Femur (tissue), 1 donor: ENCODE measurements around the gene XRN2.
"Not testable (repeated sequence)": the region's sequence is repeated elsewhere in the genome, so short reads cannot be mapped to it uniquely, and the experiment has no call there.

ENCODE experiments used
- DNase-seq: peaks from one replicate; pipeline ENCODE4 v3.0.0-alpha.2; 2017

The XRN2 gene

DNA sequence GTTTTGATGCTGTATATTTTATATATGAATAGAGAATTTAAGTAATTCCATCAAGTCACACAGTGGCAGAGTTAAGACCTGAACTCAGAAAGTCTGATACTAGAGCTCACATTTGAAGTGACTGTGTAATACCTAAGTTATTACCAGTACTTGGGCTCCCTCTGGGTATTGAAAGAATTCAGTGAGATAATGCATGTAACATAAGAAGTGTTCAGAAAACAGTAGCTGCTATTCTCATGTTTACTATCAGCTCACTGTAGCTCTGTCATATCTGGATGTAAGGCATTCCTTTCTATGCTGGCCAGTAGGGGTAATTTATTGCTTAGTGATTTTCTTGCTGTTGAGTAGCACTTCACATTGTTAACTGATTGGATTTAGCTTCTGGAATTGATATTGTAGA lies 49.6 kb downstream of the XRN2 start:
- no peak for DNase-seq

DNA sequence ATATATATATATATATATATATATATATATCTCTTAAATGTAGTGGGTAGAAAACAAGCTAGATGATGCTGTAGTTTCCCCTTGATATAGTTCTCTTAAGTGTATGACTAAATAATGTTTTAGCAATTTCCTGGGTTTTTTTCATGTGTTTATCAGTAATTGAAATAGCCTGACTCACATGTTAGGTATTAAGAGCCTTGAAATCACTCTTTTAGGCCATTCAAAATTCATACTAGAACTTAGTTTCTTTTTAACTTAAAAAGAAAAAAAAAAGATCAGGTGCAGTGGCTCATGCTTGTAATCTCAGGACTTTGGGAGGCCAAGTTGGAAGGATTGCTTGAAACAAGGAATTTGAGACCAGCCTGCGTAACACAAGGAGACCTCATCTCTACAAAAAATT lies 50.1 kb downstream of the XRN2 start:
- DNase-seq, result no peak

DNA sequence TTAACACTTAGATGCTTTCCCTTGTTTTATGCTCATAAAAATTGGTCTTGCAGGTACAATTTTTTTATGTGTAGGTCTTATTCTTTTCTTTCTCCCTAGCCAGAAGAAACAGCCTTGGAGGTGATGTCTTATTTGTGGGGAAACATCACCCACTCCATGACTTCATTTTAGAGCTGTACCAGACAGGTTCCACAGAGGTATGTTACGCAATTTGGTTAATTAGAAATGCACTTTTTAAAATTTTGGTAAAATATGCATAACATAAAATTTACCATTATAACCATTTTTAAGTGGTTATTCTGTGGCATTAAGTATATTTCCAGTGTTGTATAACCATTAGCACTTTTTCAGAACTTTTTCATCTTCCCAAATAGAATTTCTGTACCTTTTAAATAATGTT lies 52.9 kb downstream of the XRN2 start:
- DNase-seq, result no peak

DNA sequence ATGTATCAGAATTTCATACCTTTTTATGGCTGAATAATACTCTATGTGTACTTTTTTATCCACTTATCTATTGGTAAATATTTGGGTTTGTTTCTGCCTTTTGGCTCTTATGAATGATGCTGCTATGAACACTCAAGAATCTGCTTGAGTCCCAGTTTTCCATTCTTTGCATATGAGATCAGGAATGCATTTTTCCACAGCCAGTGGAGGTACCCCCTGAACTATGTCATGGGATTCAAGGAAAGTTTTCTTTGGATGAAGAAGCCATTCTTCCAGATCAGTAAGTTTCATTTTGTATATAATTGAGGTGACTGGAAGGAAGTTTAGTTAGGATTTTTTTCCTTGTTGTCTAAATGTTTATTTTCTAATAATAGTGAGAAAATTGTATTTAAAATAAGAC lies 53.3 kb downstream of the XRN2 start:
- no peak for DNase-seq

DNA sequence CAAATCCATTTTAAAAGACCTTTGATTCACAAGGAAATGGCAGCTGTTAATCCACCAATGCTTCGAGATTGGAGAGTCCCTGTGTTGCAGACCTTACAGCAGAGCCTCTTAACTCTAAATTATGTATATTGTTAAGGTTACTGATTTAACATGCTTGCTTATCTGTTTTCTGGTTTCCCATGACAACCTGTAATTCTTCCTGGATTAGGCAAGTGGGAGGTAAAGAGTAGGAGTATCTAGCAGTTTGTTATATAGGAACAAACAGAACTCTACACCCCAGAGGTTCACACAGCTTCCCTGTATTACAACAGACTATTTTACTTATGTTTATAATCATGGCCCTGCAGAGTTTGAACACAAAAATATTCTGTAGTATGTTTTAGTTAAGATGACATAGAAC lies 54.7 kb downstream of the XRN2 start:
- DNase-seq, result no peak

DNA sequence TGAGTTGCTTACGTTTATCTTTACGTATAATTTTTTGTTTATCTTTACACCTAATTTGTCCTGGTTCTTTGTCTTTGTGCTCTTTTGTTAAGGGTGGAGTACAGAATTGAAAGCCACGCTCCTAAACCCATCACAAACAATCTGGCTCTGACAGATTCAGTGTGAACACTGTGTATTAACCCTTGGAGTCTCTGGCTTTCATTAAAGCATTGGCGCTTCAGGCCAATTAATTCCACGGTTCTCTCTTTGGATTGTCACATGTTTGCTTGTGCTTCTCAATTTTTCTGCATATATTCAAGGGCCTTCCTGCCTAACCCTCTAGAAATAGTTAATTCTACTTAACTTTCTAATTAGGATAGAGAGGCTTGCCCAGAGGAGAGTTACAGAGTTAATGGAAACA lies 55.6 kb downstream of the XRN2 start:
- no peak for DNase-seq

DNA sequence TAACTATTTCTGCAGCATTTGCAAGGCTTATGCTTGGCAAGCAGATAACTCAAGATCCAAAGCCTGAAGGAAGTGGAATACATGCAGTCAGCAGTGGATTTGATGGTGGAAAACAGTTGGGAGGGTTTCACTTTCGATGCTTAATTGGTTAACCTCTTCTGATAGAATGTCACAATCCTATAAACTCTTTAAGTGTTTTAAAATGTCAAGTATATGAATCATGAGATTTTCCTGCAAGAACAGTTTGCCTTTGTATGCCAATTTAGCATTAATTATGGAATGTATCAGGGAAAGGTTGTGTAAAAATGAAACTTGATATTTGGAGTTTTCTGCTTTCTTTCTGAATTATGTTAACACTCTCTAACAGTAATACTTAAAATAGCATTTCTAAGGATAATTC lies 57.6 kb downstream of the XRN2 start:
- no peak for DNase-seq

DNA sequence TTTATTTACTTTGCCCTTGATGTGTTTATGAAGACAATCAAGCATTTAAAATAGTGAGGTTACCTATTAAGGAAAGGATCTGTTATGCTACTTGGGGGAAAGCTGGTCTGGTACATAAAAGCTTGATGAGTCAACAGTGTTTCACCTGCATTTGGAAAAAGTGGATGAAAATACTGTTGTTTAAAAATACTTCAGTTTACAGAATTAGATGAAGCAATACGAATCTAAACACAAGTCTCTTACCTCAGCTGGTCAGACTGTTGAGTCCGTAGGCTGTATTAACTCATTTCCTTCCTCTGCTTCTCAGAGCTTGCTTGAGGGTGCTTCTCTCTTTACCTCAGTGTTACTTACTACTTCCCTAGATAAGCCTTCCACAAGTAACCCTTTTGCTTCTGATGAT lies 58.1 kb downstream of the XRN2 start:
- no peak for DNase-seq

DNA sequence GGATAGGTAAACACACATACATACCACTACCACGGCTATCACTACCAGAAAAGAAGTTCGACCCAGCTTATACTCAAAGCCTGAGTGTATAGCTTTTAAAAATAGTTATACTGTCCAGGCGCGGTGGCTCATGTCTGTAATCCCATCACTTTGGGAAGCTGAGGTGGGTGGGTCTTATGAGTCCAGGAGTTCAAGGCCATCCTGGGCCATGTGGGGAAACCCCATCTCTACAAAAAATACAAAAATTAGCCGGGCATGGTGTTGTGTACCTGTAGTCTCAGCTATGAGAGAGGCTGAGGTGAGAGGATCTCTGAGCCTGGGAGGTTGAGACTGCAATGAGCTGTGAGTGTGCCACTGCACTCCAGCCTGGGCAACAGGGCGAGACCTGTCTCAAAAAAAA lies 61.3 kb downstream of the XRN2 start:
- DNase-seq, result no peak

DNA sequence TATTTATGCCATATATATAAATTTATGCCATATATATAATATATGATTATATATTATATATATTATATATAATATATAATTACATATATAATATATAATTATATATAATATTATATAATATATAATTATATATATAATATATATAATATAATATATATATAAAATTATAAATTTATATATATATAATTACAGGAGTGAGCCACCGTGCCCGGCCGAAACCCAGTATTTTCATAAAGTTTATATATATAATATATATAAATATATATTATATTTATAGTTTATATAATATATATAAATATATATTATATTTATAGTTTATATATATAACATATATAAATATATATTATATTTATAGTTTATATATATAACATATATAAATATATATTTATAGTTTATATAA lies 62.6 kb downstream of the XRN2 start:
- DNase-seq, result no peak

DNA sequence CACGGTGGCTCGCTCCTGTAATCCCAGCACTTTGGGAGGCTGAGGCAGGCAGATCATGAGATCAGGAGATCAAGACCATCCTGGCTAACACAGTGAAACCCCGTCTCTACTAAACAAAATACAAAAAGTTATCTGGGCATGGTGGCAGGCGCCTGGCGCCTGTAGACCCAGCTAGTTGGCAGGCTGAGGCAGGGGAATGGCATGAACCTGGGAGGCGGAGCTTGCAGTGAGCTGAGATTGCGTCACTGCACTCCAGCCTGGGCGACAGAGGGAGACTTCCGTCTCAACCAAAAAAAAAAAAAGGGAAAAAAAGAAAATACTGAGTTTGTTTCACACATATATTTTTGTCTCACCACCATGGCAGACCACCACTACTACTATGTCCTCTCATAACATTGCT lies 63.1 kb downstream of the XRN2 start:
- DNase-seq, result not testable (repeated sequence)

DNA sequence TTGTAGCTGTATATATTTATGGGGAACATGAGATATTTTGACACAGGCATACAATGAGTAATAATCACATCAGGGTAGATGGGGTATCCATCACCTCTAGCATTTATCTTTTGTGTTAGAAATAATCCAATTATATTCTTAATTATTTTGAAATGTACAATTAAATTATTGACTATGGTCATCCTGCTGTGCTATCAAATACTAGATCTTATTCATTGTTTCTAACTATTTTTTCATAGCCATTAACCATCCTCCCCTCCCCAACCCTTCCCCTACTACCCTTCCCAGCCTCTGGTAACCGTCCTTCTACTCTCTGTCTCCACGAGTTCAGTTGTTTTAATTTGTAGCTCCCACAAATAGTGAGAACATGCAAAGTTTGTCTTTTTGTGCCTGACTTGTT lies 65.7 kb downstream of the XRN2 start:
- DNase-seq, result no peak

DNA sequence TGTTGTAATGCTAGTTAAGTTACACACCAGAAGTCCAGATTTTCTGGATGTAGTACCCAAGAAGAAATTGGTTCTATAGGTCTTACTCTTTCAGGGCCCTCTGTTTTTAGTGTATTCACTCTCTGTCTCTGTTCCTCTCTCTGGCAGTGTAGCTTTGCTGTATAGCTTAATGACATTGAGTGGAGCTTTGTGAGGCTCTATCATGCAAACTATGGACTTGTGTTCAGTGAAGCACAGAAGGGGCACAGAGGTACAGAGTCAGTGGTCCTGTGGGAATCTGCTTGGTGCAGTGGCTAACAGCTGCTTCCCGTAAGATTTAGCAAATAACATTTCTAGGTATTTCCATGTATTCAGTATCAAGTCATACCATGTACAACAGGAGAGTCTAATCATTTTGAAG lies 68.1 kb downstream of the XRN2 start:
- no peak for DNase-seq

DNA sequence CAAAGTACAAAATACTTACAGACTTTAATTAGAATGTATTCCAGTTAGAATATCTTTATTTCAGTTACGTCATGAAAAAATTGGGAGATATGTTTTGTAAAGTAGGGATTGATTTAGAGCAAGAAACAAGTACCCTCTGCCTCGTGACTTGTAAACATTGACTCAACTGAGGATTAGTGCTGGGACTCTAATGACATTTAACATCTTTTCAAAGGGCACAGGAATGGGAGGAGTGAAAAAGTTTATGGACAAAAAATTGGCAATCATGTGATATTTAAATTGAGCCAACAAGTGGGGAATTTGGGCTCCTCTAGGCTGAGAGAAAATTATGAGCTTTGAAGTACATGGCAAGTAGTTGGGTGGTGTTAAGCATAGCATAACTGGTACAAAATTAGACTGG lies 68.9 kb downstream of the XRN2 start:
- DNase-seq, result no peak

DNA sequence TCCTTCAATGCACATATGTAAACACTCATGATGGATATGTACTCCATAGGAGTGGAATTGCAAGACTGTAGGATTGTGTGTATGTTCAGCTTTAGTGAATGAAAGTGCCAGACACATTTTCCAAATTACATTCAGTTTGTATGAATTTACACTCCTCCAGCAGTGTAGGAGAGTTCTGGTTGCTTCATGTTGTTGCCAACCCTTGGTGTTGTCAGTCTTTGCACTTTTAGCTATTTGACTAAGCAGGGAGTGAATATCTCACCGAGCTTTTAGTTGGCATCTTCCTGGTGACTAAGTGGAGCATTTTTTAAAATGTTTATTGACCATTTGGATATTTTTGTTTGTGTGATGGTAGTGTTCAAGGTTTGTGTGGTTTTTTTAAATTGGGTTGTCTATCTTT lies 70.3 kb downstream of the XRN2 start:
- DNase-seq, result no peak

DNA sequence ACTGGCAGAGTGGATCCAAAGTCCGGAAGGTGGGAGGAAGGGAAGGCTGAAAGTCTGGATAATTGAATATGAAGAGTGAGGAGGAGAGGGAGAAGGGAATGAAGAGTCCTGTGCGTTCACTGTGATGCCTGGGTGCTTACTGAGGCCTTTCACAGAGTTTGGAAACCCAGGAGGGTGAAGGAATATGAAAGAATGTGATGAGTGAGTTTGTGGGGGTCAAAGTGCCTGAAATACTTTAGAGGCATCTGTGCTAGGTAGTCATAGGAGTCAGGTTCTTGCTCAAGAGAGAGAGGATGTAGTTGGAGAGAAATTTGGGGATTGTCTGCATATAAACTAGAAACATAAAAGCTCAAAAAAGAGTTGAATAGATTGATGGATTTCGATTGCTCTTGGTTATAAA lies 73.5 kb downstream of the XRN2 start:
- no peak for DNase-seq

DNA sequence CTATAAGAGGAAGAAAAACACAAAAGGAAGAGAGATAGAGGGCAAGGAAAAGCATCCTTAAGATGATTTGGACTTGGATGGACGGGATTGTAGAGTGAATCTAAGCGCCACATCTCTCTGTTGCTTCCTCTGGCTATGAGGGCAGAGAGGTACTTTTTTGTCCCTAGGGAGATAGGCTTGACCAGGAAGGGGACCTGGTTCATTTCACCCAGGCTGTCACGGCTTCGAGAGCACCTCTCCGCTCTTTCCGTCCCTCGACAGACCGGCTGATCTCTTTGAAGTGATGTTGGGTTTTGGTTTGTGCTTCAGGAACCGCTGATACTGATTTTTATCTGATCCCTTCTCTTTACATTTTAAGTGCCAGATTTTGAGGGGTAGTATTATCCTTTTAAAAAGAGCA lies 74.6 kb downstream of the XRN2 start:
- no peak for DNase-seq

DNA sequence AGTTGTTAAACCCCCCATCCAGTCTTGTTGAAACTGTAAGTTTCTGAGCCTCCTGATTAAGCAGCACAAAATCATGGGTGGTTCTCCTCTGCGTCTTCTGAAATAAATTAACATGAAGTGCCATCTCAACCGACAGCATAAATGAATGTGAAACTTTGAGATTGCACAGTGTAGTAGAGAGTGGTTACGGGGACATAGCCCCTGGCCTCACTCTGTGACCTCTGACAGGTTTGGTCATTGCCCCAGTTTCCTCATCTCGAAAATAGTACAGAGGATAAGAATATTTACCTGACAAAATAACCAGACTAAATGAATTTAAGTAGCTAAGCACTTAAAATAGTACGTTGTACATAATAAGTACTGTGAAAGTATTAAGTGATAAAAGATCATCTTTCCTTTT lies 75.1 kb downstream of the XRN2 start:
- DNase-seq, result no peak

DNA sequence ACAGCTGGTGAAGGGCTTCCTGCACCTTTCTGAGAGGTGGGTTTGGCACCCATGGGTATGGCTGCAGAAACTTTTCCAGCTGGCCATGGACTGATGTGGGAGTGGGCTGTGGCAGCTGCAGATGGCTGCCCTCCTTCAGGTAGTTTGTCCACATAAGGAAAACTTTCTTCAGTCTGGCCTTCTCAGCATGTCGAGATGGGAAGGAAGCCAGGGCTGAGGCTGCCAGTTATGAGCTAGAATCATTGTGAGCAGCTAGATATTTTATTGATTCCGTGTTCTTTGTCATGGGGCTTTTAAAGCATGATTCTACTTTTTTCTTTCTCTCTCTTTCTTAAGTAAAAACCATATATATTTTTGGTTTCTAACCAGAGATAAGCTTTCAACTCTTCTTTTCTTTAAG lies 77.6 kb downstream of the XRN2 start:
- DNase-seq, result no peak

DNA sequence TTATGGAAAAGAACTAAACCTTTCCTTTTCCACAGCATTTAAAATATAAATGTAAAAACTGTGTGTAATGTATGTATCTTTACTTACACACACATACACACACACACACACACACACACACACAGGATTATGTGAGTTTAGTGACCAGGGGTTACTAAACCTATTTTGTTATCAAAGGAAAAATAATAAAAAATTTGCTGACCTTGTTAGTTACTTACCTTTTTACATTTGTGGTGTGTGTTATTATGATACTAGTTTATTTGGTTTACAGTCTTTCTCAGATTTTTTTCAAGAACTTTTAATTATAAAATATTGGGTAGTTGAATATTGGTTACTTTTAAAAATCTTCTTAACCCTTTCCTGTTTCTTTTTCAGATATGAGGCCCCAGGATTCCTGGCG lies 78.5 kb downstream of the XRN2 start:
- DNase-seq, result no peak

DNA sequence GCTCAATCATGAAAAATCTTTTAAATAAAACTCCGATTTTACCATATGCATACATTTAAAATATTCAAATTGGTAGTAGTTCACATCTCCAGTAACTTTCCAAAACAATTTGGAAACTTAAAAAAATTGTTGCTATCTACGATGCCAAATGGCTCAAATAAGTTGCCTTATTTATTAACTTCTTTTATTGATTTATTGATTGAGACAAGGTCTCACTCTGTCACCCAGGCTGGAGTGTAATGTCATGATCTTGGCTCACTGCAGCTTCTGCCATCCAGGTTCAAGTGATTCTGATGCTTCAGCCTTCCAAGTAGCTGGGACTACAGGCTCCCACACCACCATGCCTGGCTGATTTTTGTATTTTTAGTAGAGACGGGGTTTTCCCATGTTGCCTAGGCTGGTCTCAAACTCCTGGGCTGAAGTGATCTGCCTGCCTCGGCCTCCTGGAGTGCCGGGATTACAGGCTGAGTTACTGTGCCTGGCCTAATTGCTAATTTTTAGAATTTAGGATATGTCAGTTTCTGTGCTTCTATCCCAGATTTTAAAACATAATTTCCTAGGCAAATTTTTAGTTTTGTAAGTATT lies 81.3 kb downstream of the XRN2 start:
- no peak for DNase-seq

DNA sequence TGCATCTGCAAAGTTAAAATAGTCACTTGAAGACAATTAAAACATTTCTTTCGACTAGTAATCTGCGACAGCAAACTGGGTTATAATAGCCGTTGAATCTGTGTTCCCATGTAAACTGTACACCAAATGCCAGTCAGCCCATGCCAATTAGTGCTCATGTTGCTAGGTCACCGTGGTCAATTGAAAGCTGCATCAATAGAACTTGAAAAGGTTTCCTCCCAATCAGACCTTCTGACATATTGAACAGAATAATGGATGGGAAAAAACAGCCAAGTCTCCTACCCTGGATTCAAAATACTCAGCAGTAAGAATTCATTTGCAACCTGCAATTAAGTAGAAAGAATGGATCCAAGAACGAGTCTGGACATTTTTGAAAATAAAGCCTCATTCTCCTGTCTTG lies 83.0 kb downstream of the XRN2 start:
- no peak for DNase-seq

DNA sequence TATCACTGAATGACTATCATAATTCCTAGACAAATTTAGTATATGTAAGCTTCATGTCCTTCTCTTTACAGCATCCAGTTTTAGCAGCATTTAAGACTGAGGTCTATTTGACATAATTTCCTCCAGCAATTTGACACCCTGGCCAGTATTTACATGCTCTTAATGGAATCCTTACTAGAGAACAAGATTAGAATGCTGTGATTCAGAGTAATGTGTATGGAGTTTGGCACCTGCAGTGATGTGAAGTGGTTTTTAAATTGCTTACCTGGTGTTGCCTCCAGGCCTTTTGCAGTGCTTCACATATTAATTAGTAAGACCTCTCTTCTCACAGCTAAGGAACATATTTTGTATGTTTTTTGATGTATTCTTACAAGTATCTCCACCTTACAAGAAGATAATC lies 84.4 kb downstream of the XRN2 start:
- DNase-seq, result no peak

DNA sequence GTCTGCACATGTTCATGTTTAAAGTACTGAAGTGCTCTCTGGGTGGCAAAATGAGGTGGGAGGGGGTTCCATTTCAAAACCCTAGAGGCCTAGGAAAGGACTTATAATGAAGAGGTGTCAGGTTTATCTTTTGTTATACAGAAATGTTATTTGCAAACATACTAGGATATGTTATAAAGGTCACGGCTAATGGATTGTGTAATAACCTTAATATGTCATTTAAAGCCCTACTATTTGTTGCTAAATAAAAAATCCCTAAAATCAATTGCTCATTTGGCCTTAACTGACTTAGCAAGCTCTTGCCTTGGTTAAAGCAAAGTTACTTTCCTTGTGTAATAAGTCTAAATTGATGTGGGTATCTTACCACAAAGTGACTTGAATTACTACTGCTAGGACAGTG lies 85.4 kb downstream of the XRN2 start:
- no peak for DNase-seq

DNA sequence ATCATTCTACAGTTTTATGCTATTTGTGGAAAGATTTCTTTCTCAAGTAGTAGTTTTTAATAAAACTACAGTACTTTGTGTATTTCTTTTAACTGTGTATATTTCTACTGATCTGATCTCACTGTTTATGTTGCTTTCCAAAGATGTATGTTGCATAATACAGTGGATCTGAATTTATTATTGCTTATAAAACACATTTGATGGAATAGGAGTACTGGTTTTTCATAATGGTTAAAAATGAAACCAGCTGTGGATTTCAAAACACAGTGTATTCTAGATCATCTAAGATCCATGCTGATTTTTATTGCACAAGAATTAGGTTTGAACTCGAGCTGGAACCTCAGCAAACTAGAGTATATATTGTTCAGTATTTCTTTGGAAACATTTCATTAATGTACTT lies 86.2 kb downstream of the XRN2 start:
- no peak for DNase-seq

DNA sequence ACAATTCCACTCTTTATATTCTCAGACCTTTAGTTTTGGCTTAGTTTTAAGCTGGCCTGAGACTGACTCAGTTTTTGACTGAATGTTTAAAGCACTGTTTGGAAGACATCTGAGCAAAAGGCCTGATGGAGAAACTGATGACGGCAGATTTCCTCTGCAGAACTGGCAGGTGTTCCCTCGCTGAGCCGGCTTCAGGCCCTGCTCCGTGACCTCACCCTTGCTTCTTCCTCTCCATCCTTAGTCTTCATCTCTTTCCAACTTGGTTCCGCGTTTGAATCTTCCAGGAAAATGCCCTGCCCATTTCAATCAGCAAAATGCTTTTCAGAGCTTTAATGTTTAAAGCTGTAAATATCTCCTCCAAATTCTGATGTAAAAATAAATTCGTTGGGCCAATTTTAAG lies 87.6 kb downstream of the XRN2 start:
- DNase-seq, result no peak
